Fibroblast of skin of left quadriceps (primary cell): ENCODE data around the gene S100A12.

Source experiments
- DNase-seq, 2 experiments: peaks; one replicate each; pipeline ENCODE4 v3.0.0-alpha.2; 2013; ENCODE audit warnings: low read depth in 2 of 2

S100A12 gene

GRCh38 chr1:153397051-153397923 lies 21.9 kb upstream of the S100A12 start:
- DNase-seq = no peak

- DNase-seq = no peak
These were observed 21.0 kb upstream of the S100A12 start for GRCh38 chr1:153396461-153396860.

GRCh38 chr1:153395776-153396175 lies 20.4 kb upstream of the S100A12 start:
- DNase-seq = no peak

GRCh38 chr1:153395136-153395685 lies 19.8 kb upstream of the S100A12 start:
- DNase-seq = no peak

GRCh38 chr1:153394391-153394790 lies 19.0 kb upstream of the S100A12 start:
- no peak for DNase-seq

GRCh38 chr1:153393926-153394325 lies 18.5 kb upstream of the S100A12 start:
- DNase-seq = no peak

GRCh38 chr1:153392822-153393221 lies 17.4 kb upstream of the S100A12 start:
- DNase-seq = no peak

GRCh38 chr1:153392258-153392657 lies 16.8 kb upstream of the S100A12 start:
- no peak for DNase-seq

- DNase-seq = no peak
These were observed 15.7 kb upstream of the S100A12 start, which contains the start of gene S100A8 for GRCh38 chr1:153390938-153391710. Gene S100A8, minus strand, starts transcription at chr1:153391073. Its CDS starts 538 bp downstream, at chr1:153390535.

GRCh38 chr1:153389973-153390879 lies 14.8 kb upstream of the S100A12 start:
- DNase-seq = no peak

GRCh38 chr1:153389401-153389800 lies 14.0 kb upstream of the S100A12 start:
- no peak for DNase-seq

GRCh38 chr1:153387785-153388184 lies 12.4 kb upstream of the S100A12 start:
- no peak for DNase-seq

- no peak for DNase-seq
These were observed 11.6 kb upstream of the S100A12 start for GRCh38 chr1:153387001-153387400.

- no peak for DNase-seq
These were observed 11.1 kb upstream of the S100A12 start for GRCh38 chr1:153386500-153386901.

- no peak for DNase-seq
These were observed 9.6 kb upstream of the S100A12 start for GRCh38 chr1:153384958-153385580.

- no peak for DNase-seq
These were observed 5.3 kb upstream of the S100A12 start for GRCh38 chr1:153380711-153381110.

GRCh38 chr1:153379591-153379990 lies 4.2 kb upstream of the S100A12 start:
- no peak for DNase-seq

GRCh38 chr1:153374071-153374470 lies 1.4 kb downstream of the S100A12 start:
- DNase-seq = no peak

GRCh38 chr1:153372571-153372970 lies 2.9 kb downstream of the S100A12 start:
- no peak for DNase-seq

- no peak for DNase-seq
These were observed 4.2 kb downstream of the S100A12 start for GRCh38 chr1:153371231-153371630.

- no peak for DNase-seq
These were observed 5.3 kb downstream of the S100A12 start for GRCh38 chr1:153370146-153370545.
